Measurements from ENCODE around the gene CSRP1. TPM values are rescaled to one million over a fixed set of nuclear protein-coding genes. Genes with fewer than 3 reads are reported as not detected.

Gene CSRP1
- total and polyA plus RNA-seq, 4 donors, result 143 to 278 (median 227) TPM

GRCh38 chr1:201466492-201466891 is 40.4 kb downstream of the CSRP1 start:
- Histone ChIP-seq H3K27me3 (ENCODE audit: control insufficient read depth in 3 of 3, insufficient read depth in 3 of 3, low read length in 2 of 3) (no peaks in the 10 kb centered on the region), H3K27ac (ENCODE audit: low read depth in 1 of 2, low read length in 1 of 2) (peak overlapping the region in 1 of 2 donors; percentile 79), H3K9me3 (ENCODE audit: control insufficient read depth in 4 of 4, insufficient read depth in 3 of 4, low read length in 3 of 4) (no peaks in the 10 kb centered on the region), H3K9ac (ENCODE audit: insufficient read depth in 1 of 2, low read length in 2 of 2) (no peak overlapping the region), H3K36me3 (ENCODE audit: control insufficient read depth in 4 of 4, insufficient read depth in 4 of 4, low read length in 4 of 4) (peaks cover 0 to 15% (median 7%) of the 10 kb centered on the region in 4 donors), H3K4me1 (ENCODE audit: control insufficient read depth in 5 of 5, insufficient read depth in 5 of 5, low read length in 5 of 5) (peaks cover 0 to 32% (median 9%) of the 10 kb centered on the region in 5 donors), H3K4me3 (peak overlapping the region; percentile 23)
- no peak for DNase-seq
- no peak for ATAC-seq (ENCODE audit: insufficient read depth, low FRiP score)
- TF ChIP-seq CTCF (IDR thresholded peaks at IDR 0.05; ENCODE audit: control extremely low read depth, extremely low read depth), result no peak
- WGBS, 2 donors, result 77 to 84% methylated on average over 3 of the region's 3 CpGs

GRCh38 chr1:201465698-201466290 is 41.1 kb downstream of the CSRP1 start:
- H3K9ac ChIP-seq (ENCODE audit: insufficient read depth in 1 of 2, low read length in 2 of 2), result no peak overlapping the region
- H3K9me3 ChIP-seq (ENCODE audit: control insufficient read depth in 4 of 4, insufficient read depth in 3 of 4, low read length in 3 of 4), result no peaks in the 10 kb centered on the region
- DNase-seq, result no peak
- peak overlapping the region in 1 of 2 donors; percentile 3 for H3K27ac ChIP-seq (ENCODE audit: low read depth in 1 of 2, low read length in 1 of 2)
- no peak overlapping the region for H3K4me3 ChIP-seq
- WGBS, 2 donors, result 93 to 98% methylated on average over 9 of the region's 9 CpGs
- peaks cover 0 to 15% (median 7%) of the 10 kb centered on the region in 4 donors for H3K36me3 ChIP-seq (ENCODE audit: control insufficient read depth in 4 of 4, insufficient read depth in 4 of 4, low read length in 4 of 4)
- no peaks in the 10 kb centered on the region for H3K27me3 ChIP-seq (ENCODE audit: control insufficient read depth in 3 of 3, insufficient read depth in 3 of 3, low read length in 2 of 3)
- H3K4me1 ChIP-seq (ENCODE audit: control insufficient read depth in 5 of 5, insufficient read depth in 5 of 5, low read length in 5 of 5), result peaks cover 0 to 34% (median 9%) of the 10 kb centered on the region in 5 donors
- ATAC-seq (ENCODE audit: insufficient read depth, low FRiP score), result no peak
- TF ChIP-seq CTCF (IDR thresholded peaks at IDR 0.05; ENCODE audit: control extremely low read depth, extremely low read depth), result no peak

GRCh38 chr1:201463071-201463552 is 43.8 kb downstream of the CSRP1 start:
- Histone ChIP-seq H3K4me1 (ENCODE audit: control insufficient read depth in 5 of 5, insufficient read depth in 5 of 5, low read length in 5 of 5) (peaks cover 0 to 35% (median 3%) of the 10 kb centered on the region in 5 donors), H3K27me3 (ENCODE audit: control insufficient read depth in 3 of 3, insufficient read depth in 3 of 3, low read length in 2 of 3) (no peaks in the 10 kb centered on the region), H3K27ac (ENCODE audit: low read depth in 1 of 2, low read length in 1 of 2) (peak overlapping the region in 1 of 2 donors; percentile 42), H3K9ac (ENCODE audit: insufficient read depth in 1 of 2, low read length in 2 of 2) (no peak overlapping the region), H3K4me3 (no peak overlapping the region), H3K9me3 (ENCODE audit: control insufficient read depth in 4 of 4, insufficient read depth in 3 of 4, low read length in 3 of 4) (no peaks in the 10 kb centered on the region), H3K36me3 (ENCODE audit: control insufficient read depth in 4 of 4, insufficient read depth in 4 of 4, low read length in 4 of 4) (peaks cover 0 to 15% (median 7%) of the 10 kb centered on the region in 4 donors)
- DNase-seq, result peak in 1 of 3 donors; percentile 23
- ATAC-seq (ENCODE audit: insufficient read depth, low FRiP score), result no peak
- WGBS, 2 donors, result 83 to 94% methylated on average over 7 of the region's 7 CpGs
- peak; percentile 37 for TF ChIP-seq CTCF (IDR thresholded peaks at IDR 0.05; ENCODE audit: control extremely low read depth, extremely low read depth)

Data from lung (tissue), 12 donors.